HG03342 (cell line): ENCODE data around the gene CHRND.

ENCODE experiments used
- ATAC-seq: cut with Tn5 transposase; IDR thresholded peaks from one replicate; pipeline ENCODE4 v1.9.1; 2021; ENCODE audit warnings: mild to moderate bottlenecking, moderate library complexity; ENCODE audit not compliant: unreplicated experiment

Gene CHRND

DNA sequence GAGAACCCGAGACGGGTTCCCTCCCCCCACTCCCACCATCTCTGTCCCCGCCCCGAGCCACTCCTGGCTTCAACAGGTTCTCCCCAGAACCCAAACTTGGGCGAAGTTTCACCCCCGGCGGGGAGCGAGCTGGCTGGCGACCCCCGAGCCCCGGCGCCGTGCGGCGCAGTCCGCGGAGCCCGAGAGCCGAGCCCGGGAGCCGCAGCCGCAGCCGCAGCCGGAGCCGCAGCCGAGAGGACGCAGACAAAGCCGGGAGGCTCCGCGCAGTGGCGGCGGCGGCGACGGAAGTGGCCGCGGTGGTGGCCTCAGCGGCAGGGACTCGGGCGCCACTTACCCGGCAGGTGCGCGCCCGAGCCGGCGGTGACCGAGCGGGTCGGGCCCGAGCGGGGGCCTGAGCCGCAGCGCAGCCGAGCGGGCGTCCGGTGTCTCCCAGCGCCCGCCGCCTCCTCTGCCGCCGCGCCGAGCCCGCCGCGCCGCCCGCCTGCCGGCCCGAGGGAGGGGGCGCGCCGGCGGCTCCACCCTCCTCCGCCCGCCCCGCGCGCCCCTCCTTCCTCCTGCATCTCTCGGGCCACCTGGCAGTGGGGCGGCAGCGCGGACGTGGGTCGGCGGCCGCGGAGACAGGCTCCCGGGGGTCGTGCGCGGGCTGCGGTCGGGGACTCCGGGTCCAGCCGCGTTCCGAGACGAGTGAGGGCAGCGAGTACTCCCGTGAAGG, 38.4 kb upstream of the CHRND start, which contains the start of gene ECEL1:
Gene ECEL1, minus strand, starts transcription at position 450 of the 712 bp plus-strand sequence. CDS start 1,181 bp downstream, outside the sequence.
- no peak for ATAC-seq

DNA sequence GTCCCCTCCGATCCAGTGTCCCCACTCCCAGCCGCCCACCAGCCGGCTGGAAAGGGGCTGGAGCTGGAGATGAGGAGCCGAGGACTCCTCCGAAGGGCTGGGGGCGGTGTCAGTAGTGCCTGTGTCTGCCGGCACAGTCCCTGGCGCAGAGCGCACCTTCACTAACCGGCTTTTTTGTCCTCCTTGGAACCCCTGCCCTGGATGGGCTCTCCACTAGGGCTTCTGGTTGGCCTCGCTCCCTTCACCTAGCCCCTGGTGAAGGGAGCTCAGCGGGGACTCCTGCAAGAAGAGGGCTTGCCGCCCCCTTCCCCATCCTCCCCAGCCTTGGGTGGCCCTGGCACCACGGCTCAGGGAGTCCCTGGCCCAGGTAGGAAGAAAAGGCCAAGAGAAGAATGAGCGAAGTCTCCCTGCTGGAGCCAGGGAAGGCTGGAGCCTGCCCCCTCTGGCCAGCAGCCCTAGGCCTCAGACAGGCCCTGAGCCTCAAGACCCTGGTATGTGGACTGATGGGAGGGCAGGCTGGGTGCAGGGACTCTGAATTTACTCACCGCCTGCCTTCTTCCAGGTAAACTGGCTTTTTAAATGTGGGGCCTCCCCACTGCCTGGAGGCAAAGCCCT, 37.8 kb upstream of the CHRND start:
- ATAC-seq, result no peak

DNA sequence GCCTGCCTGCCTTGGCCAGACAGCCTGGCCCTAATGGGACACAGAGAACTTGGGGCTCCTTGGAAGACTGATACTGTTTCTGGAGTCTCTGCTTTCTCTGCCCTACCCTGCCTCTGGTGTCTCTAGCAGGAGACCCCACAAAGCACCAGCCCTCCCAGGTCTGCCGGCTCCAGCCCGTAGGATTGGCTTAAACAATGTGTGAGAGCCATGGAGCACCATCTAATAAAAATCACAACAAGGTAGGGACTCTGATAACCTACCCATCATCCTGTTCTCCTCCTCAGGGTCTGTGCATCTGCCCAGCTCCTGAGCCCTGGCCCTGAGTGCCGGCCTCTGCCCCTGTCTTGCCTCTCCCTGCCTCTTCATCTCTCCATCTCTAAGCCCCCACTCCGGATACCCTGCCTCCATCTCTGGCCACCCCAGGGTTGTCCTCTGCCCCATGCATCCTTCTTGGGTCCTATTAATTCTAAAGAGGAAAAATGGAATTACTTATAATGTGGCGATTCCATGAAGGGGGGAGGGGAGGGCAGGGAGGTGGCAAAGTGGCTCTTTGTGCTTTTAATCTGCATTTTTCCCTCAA, 37.1 kb upstream of the CHRND start:
- no peak for ATAC-seq

DNA sequence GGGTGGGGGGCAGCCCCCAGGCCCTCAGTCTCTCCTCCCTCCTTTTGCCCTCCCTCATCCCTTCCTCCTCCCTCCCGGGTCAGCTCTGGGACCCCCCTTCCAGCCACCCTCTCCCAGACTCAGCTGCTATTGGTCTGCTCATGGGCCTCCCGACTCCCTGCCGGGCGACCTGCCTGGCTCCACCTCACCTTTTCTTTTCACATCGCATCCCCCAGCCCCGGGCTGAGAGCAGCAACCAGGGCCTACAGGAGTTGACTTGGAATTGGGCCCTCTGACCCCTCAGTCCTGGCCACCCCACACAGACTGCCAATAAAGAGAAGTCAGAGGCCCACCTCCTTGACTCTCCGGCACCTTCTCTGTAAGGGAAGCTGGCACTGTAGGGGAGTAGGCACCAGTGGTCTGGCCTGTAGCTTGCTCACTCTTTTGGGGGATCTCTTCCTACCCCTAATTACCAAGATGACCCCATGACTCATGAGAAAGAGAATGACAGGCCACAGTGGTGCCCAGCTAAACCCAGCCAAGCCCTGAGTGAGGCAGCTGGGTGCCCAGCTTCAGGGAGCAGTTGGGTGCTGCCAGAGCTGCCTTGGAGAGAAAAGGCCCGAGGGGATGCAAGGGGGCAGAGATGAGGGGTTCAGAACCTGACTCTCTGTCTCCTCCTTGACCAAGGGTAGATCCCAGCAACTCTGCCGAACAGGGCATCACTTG, 36.3 kb upstream of the CHRND start:
- ATAC-seq, result no peak

DNA sequence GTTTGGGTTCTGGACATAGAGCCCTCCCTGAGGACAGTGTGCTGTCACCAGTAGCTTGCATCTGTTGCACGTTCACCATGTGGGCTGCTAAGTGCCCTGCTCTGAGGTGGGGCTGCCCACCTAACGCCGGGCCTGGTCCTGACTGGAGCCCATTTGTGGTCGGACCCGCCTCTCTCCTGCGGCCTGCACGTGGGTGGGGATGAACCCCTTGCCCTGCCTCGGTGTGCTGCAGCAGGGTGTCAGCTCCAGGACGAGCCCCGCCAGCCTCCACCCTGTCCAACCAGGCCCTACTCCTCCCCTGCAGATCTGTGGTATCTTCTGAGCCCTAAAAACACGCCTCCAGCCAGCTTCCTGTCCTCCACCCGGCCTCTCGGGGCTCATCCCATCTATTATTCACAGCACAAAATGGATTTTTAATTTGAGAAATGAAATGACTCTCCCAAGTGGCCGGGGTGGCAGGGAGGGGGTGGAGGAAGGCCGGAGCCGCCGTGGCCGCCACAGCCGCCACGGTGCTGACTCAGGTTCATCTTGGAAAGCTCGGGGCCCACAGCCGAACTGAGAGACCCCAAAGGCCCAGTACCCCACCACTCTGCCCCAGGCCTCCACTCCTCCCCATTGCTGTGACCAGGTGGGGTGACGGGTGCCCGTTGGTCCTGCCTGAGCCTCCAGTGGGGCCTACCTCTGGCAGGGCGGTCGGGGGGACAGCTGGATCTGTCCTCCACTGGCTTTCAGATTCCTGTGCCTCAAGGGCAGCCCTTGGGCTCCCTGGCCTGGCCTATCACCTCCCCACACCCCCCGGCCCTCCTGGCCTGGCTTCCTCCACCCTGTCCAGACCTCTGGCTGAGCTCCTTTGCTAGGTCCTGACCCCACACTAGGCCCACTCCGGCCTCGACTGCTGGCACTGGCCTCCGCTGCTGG, 35.5 kb upstream of the CHRND start:
- no peak for ATAC-seq

DNA sequence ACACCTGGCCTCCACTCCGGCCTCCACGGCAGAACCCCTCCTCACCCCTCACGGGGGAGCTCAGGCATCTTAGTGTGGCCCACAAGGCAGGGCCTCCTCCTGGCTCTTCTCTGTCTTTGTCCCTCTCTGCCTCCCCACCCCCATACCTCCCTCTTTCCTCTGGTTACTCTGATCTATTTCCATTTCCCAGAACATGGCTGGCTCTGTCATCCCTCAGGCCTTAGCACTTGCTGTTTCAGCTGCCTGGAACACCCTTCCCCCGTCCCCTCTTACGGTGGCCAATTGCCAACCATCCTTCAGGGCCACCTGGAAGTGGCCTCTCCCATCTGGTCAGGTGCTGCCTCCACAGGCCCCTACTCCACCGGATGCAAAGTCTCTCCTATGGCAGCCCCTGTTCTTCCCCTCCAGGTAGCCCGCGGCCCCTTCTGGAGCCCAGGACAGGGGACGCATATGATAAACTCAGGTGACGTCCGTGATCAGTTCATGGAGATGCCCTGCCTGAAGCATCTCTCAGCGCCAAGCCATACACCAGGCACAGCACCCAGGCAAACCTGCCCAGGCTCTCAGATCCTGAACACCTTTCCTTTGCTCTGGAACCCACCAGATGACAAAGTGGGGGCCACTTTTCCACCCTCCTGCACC, 34.7 kb upstream of the CHRND start:
- no peak for ATAC-seq

DNA sequence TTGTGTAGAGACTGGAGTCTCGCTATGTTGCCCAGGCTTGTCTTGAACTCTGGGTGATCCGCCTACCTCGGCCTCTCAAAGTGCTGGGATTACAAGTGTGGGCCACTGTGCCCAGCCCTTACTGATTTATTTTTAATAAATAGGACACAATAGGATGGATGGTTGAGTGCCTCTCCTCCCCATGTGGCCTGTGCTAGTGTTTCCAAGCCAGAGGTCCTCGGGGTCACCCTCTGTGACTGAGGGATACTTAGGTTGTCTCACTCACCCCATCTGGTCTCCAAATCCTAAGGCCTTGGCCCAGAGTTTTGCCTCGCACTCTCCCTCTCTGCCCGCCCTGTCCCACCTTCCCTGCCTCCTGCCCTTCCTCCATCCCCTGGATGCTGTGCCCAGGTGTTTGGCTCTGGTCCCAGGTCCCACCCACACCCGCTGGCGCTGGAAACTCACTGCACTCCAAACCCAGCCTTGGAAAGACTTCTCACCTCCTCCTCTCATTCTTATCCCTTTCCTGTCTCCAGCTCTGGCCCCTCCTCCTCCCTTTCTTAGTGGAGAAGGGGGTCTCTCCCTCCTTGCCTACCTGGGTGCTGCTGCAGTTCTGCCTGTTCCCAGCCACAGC, 33.6 kb upstream of the CHRND start:
- ATAC-seq, result no peak

DNA sequence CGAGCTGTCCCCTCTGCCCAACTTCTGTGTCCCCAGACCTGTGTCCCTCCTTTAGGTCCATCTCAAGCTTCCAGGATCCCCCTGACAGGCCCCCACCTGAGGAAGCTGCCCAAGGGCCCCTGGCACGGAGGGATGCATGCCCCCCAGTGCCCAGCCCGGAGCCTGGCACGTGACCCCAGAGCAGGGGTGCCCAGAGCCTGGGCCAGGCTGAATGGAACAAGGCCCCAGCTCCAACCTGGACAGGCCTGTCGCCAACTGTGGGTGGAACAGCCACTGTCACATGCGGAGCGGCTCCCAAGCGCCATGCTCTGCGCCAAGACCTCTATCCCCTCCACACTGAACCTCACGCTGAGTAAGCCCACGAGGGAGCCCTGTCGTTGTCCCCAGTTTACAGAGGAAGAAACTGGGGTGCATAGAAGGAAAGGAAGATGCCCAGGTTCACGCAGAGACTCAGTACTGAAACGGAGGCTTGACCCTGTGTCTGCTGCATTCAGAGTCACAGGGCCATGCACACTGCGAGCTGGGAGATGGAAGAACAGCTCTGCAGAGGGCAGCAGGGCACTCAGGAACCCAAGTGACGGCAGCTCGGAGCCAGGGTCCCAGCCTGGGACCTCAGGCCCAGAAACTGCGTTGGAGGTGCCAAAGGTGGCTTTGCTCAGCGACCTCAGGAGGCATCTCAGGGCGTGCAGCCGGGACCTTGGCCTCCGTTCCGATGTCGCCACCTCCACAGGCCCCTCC, 32.8 kb upstream of the CHRND start:
- no peak for ATAC-seq

DNA sequence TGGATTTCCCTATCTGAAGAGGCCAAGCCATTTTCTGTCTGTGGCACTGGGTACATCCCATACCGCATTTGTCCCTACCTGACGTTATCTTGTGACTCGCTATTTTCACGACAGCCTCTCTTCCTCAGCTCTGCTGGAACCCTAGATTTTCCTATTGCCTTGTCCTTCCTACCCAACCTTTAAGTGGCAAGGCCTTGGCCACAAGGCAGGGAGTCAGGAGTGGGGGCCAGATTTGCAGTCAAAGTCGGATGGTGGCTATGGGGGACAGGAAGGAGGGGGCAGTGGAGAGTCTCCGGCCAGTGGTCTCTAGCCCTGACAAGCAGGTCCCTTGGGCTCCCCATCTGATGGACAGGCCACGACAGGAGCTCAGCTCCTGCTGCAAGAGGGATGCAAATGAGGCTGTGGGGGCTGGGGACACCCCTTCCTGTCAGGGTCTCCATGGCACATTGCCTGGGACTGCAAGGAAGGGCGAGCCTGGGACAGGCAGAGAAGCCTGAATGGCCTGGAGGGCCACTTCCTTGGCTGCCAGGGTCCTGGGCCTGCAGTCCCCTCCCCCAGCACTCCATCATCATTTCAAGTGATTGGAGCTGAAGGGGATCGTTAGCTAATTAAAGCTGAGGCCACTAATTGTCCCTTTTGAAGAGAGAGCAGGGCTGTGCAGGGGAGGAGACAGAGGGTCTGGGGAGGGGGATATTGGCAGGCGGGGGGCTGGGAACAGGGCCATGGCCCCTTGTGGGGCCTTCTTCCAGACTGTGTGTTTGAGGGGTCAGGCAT, 32.1 kb upstream of the CHRND start:
- no peak for ATAC-seq

DNA sequence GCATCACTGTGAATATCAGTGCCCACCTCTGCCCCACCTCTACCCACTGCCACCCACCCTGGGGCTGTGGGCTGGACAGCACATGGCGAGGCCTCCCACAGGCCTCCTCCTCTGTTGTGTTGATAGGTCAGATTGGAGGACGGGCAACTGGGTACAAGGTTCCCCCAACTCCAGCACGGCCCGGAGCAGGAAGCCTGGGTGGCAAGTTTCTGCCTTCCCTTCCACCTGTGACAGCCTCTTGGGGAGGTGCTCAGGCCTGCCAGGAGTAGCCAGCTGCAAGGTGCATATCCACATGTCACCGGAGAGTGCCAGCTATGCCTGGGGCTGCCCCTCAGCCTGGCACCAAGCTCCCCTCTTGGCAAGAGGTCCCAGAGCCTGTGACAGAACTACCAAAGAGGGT, 31.4 kb upstream of the CHRND start:
- ATAC-seq, result no peak

DNA sequence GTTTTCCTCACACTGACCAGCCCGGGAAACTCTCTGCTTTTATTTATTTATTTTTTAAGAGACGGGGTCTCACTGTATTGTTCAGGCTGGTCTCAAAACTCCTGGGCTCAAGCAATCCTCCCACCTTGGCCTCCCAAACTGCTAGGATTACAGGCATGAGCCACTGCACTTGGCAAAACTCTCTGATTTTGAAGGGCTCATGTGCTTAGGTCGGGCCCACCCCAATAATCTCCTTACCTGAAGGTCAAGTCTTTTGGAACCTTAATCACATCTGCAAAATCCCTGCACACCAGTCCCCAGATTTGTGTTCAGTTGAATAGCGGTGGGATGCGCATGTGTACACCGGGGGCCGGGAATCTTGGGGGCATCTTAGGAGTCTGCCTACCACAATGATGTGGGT, 30.7 kb upstream of the CHRND start:
- no peak for ATAC-seq

DNA sequence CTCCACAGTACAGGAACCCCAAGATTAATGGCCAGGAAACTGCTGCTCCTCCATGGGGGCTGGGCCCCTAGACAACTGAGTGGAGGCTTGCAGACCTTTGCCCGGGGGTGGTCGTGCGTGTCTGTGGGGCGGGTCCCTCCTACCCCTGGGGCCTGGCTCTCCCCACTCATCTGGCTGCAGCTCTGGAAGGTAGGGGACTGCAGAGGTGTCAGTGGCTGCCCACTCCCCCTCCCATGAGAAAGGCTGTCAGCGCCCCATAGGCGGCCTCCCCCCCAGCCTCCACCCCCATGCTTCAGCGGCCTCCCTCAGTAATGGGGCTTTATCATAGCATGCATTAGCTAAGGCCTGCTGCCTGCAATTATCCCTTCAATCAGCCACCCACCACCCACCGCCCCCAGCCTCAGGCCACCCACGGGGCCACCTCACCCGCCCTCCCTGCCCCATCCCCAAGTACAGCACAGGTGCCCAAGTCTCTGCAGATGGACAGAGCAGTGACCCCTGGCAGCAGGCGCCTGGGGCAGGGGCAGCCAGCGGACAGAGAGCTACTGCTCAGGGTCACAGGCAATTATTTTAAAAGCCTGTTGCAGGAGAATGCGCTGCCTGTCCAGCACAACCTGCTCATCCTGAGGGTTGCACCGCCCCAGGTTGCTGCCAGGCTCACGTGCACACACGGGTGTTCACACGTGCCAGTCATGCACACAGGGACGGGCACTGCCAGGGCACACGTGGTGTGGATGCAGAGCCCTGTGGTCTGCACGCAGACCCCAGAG, 29.3 kb upstream of the CHRND start:
- no peak for ATAC-seq

DNA sequence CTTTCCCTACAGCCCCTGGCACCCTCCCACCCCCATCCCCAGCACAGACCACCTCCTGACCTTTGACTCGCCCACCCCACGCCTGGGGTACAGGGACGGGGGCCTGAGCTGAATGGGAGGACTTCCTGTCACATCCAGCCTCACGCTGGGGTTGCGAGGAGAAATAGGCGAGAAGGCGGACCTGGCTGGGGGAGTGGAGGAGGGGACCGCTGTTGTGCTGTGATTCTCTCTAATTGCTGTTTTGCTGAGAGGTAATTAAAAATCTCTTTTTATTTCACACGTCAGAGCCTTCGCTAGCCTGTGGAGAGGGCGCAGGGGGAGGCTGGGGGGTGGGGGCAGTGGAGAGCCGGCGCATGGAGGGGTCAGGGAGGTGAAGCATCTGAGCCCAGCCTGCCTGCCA, 28.6 kb upstream of the CHRND start:
- no peak for ATAC-seq

DNA sequence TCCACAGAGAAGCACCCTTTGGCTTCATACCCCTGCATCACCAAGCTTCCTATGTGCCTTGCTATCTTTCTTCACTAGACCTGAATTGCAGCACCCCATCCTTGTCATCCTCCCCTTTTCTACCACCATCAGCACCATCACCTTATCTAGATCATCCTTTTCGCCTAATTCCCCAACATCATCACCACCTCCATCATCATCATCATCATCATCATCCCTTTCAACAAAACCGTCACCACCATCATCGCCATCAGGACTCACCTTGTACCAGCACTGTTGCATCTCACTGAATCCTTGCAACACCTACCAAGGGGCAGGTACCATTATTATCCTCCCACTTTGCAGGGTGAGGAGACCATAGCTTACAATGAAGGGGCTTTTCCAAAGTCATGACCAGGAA, 27.5 kb upstream of the CHRND start:
- no peak for ATAC-seq

DNA sequence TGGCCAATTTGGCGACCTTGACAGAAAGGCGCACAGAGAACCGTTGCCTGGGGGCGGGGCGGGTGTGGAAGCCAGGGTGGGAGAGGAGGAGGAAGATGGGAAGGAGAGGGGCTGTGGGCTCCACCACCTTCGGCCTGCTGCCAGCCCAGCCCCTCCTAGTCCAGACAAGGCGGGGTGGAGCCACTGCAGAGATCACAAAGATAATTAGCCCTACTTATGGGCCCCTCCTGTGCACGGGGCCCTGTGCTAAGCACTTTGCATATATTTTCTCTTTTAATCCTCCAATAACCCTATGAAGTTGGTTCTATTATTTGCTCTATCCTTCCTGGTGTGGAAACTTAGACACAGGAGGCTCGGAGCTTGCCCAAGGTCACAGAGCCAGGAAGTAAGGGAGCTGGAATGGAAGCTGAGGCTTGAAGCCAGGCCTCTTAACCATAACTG, 24.6 kb upstream of the CHRND start:
- ATAC-seq, result no peak

DNA sequence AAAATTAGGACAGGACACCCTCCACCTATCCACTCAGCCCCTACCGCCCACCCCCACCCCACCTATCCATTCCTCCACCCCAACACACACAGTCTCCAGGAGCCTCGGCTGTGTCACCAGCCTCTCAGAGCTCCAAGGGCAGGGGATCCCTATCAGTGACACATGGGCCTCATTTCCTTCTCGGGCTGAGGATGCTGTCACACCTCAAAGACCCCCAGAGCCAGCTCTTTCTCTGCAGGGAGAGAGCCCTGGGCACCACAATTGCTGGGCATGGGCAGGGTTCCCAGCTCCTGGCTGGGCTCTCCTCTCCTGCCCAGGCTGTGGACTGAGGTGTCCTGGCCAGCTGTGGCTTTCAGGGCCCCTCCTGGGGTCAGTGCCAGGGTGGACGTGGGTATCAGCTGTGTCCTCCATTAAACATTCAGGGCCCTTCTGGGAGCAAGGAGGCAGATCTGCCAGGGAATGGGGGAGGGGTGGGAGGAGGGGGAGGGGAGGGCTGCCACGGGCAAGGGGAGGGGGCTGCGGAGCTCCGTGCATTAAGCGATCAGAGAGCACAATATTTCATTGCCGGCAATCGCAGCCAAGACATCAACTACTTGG, 24.1 kb upstream of the CHRND start:
- no peak for ATAC-seq

DNA sequence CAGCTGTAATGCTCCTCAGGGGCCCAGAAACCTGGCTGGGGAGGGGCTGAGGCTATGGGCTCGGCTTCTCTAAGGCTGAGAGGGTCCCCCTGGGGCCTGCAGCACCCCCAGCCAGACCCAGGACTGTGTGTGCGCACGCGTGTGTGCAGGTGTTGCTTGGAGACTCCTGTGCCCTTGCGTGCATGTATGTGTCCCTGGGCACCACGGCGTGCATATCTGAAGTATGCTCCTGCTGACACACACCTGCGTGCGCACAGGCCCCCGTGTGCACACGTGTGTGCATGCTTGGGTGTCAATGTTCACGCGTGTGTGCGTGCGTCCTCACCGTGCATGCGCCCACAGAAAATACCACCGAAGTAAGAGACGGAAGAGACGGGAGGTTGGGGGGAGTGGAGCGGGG, 23.4 kb upstream of the CHRND start:
- no peak for ATAC-seq
